OCI-LY7 (cell line): ENCODE data around the gene MYO16. TPM values are rescaled to one million over a fixed set of nuclear protein-coding genes. Genes with fewer than 3 reads are reported as not detected.
A peak's percentile ranks its signal among the peaks of the same experiment; 100 is the strongest.

Source experiments
- BruUV-seq: library from RNA; stranded (reverse); fragments of 400-500 nt; replicated peaks from 2 replicates; lab custom pipeline; 2021; lab: Mats Ljungman, UMichigan
- CTCF ChIA-PET: fragments of 300-600 bp; sonication (Branson Sonifier 250); formaldehyde crosslinking; loops from one replicate; lab custom pipeline; 2022; ENCODE audit warnings: antibody characterized with exemption; ENCODE audit not compliant: unreplicated experiment; lab: Charles Lee
- POLR2A ChIA-PET: fragments of 300-600 bp; sonication (Branson Sonifier 250); formaldehyde crosslinking; loops from one replicate; lab custom pipeline; 2022; ENCODE audit warnings: antibody characterized with exemption; lab: Charles Lee
- DNase-seq: peaks from one replicate; pipeline ENCODE4 v3.0.0-alpha.2; 2015; ENCODE audit warnings: low spot score
- H2AFZ ChIP-seq: fragments of 200-600 bp; sonication (generic), shearing (Covaris generic); 2 replicates; pipeline ENCODE4 v1.6.1; 2014; ENCODE audit warnings: mild to moderate bottlenecking, antibody characterized with exemption, low read length, moderate library complexity
- H3K27ac ChIP-seq: fragments of 200-600 bp; sonication (generic); 2 replicates; pipeline ENCODE4 v1.5.1; 2014; ENCODE audit warnings: mixed run types, low read depth, mild to moderate bottlenecking, moderate library complexity, low read length, inconsistent platforms; ENCODE audit not compliant: poor library complexity, severe bottlenecking
- H3K36me3 ChIP-seq: fragments of 200-600 bp; sonication (generic); 2 replicates; pipeline ENCODE4 v1.6.1; 2014; ENCODE audit warnings: mild to moderate bottlenecking, antibody characterized with exemption, low read length, moderate library complexity, mixed read lengths; ENCODE audit not compliant: insufficient read depth
- H3K4me1 ChIP-seq: fragments of 200-600 bp; sonication (generic); 2 replicates; pipeline ENCODE4 v1.5.1; 2014; ENCODE audit warnings: mild to moderate bottlenecking, low read length; ENCODE audit not compliant: insufficient read depth, poor library complexity, severe bottlenecking
- H3K4me2 ChIP-seq: fragments of 200-600 bp; sonication (generic); 2 replicates; pipeline ENCODE4 v1.6.1; 2014; ENCODE audit warnings: mild to moderate bottlenecking, low read length
- H3K4me3 ChIP-seq: fragments of 200-600 bp; sonication (generic); 2 replicates; pipeline ENCODE4 v1.5.1; 2014; ENCODE audit warnings: mild to moderate bottlenecking, low read depth, low read length; ENCODE audit not compliant: poor library complexity, severe bottlenecking
- H3K79me2 ChIP-seq: fragments of 200-600 bp; sonication (generic); 2 replicates; pipeline ENCODE4 v1.6.1; 2016; ENCODE audit warnings: low read depth, mild to moderate bottlenecking, low read length, moderate library complexity, mixed read lengths; ENCODE audit not compliant: insufficient read depth
- H3K9me2 ChIP-seq: fragments of 200-600 bp; sonication (generic); 2 replicates; pipeline ENCODE4 v1.6.1; 2016; ENCODE audit warnings: mild to moderate bottlenecking, low read length, mixed read lengths; ENCODE audit not compliant: insufficient read depth
- H3K9me3 ChIP-seq: fragments of 200-600 bp; sonication (generic); 2 replicates; pipeline ENCODE4 v1.6.1; 2014; ENCODE audit warnings: mild to moderate bottlenecking, mixed run types, low read length, mixed read lengths
- H4K20me1 ChIP-seq: fragments of 200-600 bp; sonication (generic); 2 replicates; pipeline ENCODE4 v1.6.1; 2014; ENCODE audit warnings: mild to moderate bottlenecking, antibody characterized with exemption, low read length, moderate library complexity, mixed read lengths; ENCODE audit not compliant: insufficient read depth
- CTCF ChIP-seq: fragments of 200-600 bp; sonication (generic); conservative IDR thresholded peaks from 2 replicates; pipeline ENCODE4 v1.5.1; 2014; ENCODE audit warnings: mild to moderate bottlenecking, antibody characterized with exemption, low read length, moderate library complexity, mixed read lengths
- EZH2phosphoT487 ChIP-seq: fragments of 200-600 bp; sonication (generic); IDR thresholded peaks from 2 replicates; pipeline ENCODE4 v1.6.1; 2018; ENCODE audit warnings: low read depth, borderline replicate concordance, mild to moderate bottlenecking, mixed run types, antibody characterized with exemption, low read length, moderate library complexity, mixed read lengths
- intact Hi-C: fragments of 100-400 bp; cut with micrococcal nuclease; formaldehyde crosslinking; loops from one replicate; pipeline ENCODE4 v1.10.0; 2022; ENCODE audit not compliant: unreplicated experiment
- total RNA-seq, 2 experiments: library from RNA; depleted of rRNA in 1 of 2; stranded (reverse); fragments of >200 nt in 1 of 2; shearing (Covaris generic) in 1 of 2; gene quantifications; 2 replicates each; pipeline ENCODE4 v1.2.3, GENCODE V29; 2014 to 2022

MYO16 gene
- total RNA-seq, 2 experiments from 2014 or later, result 0.06 TPM; not detected in 1

- Histone ChIP-seq H3K4me2 (no peak overlapping the region), H3K27ac (no peak overlapping the region), H3K79me2 (no peaks in the 10 kb centered on the region), H3K9me2 (no peaks in the 10 kb centered on the region), H2AFZ (no peak overlapping the region), H4K20me1 (no peaks in the 10 kb centered on the region), H3K9me3 (no peaks in the 10 kb centered on the region), H3K4me1 (peaks cover 45% of the 10 kb centered on the region), H3K36me3 (no peaks in the 10 kb centered on the region), H3K4me3 (no peak overlapping the region)
- CTCF ChIA-PET, result interaction anchor here (0.6 kb wide), 1 partner anchor 10 kb away, joined by 3 read pairs; no protein-coding TSS in a partner anchor
- intact Hi-C loops, result no loop called here
- POLR2A ChIA-PET, result interaction anchor here (0.8 to 1.5 kb wide), 3 partner anchors 9 to 430 kb away, joined by 3 to 9 read pairs (median 4); no protein-coding TSS in a partner anchor
- DNase-seq, result no peak
- TF ChIP-seq CTCF, result no peak
- no peak for TF ChIP-seq EZH2phosphoT487
- BruUV-seq, result no TSS peak
Measured at GRCh38 chr13:109157275-109157674, 527.9 kb downstream of the MYO16 start.

- no peak overlapping the region for H3K4me2 ChIP-seq
- H3K79me2 ChIP-seq, result no peaks in the 10 kb centered on the region
- H3K9me2 ChIP-seq, result no peaks in the 10 kb centered on the region
- no peak for DNase-seq
- H3K36me3 ChIP-seq, result no peaks in the 10 kb centered on the region
- ChIA-PET POLR2A (interaction anchor here (0.8 kb wide), 1 partner anchor 10 kb away, joined by 3 read pairs; no protein-coding TSS in a partner anchor), CTCF (no interaction called here)
- BruUV-seq, result no TSS peak
- intact Hi-C loops, result no loop called here
- H3K27ac ChIP-seq, result no peak overlapping the region
- no peaks in the 10 kb centered on the region for H3K9me3 ChIP-seq
- peaks cover 56% of the 10 kb centered on the region for H3K4me1 ChIP-seq
- no peak overlapping the region for H3K4me3 ChIP-seq
- no peak for TF ChIP-seq EZH2phosphoT487
- TF ChIP-seq CTCF, result no peak
- no peaks in the 10 kb centered on the region for H4K20me1 ChIP-seq
- no peak overlapping the region for H2AFZ ChIP-seq
Measured at GRCh38 chr13:109158383-109158782, 529.0 kb downstream of the MYO16 start.

- peak overlapping the region; percentile 69 for H2AFZ ChIP-seq
- DNase-seq, result peak; percentile 34
- H3K4me2 ChIP-seq, result peak overlapping the region; percentile 67
Measured at GRCh38 chr13:109159650-109160309, 530.4 kb downstream of the MYO16 start.

More at GRCh38 chr13:109159650-109160309, 530.4 kb downstream of the MYO16 start:
- H3K9me3 ChIP-seq, result no peaks in the 10 kb centered on the region
- intact Hi-C loops, result loop anchor here (10.0 kb wide), 2 partner anchors 945 to 1555 kb away; partner anchors contain the start of genes ABHD13, ING1 and LIG4
- no peaks in the 10 kb centered on the region for H3K9me2 ChIP-seq
- H3K79me2 ChIP-seq, result no peaks in the 10 kb centered on the region
- peak overlapping the region; percentile 25 for H3K4me3 ChIP-seq
- CTCF ChIA-PET, result no interaction called here
- BruUV-seq, result no TSS peak
- H4K20me1 ChIP-seq, result no peaks in the 10 kb centered on the region
- TF ChIP-seq EZH2phosphoT487, result no peak
- no peak for TF ChIP-seq CTCF
- peaks cover 63% of the 10 kb centered on the region for H3K4me1 ChIP-seq
- peak overlapping the region; percentile 88 for H3K27ac ChIP-seq
- no peaks in the 10 kb centered on the region for H3K36me3 ChIP-seq
- POLR2A ChIA-PET, result no interaction called here
